HG03175 (cell line): ENCODE measurements around the gene PTPN11.
"Not testable (repeated sequence)": the region's sequence is repeated elsewhere in the genome, so short reads cannot be mapped to it uniquely, and the experiment has no call there.

Experiments
- ATAC-seq: cut with Tn5 transposase; IDR thresholded peaks from one replicate; pipeline ENCODE4 v1.9.1; 2021; ENCODE audit warnings: mild to moderate bottlenecking, moderate library complexity; ENCODE audit not compliant: unreplicated experiment

The PTPN11 gene

GRCh38 chr12:112513471-112513870 is 94.7 kb downstream of the PTPN11 start:
- no peak for ATAC-seq

- ATAC-seq = no peak
These were observed 95.7 kb downstream of the PTPN11 start for GRCh38 chr12:112514456-112514855.

- ATAC-seq = no peak
These were observed 96.3 kb downstream of the PTPN11 start for GRCh38 chr12:112514926-112515642.

- ATAC-seq = no peak
These were observed 97.1 kb downstream of the PTPN11 start for GRCh38 chr12:112515868-112516267.

- ATAC-seq = no peak
These were observed 99.1 kb downstream of the PTPN11 start for GRCh38 chr12:112517730-112518364.

GRCh38 chr12:112518365-112518735 is 99.6 kb downstream of the PTPN11 start:
- no peak for ATAC-seq

- not testable (repeated sequence) for ATAC-seq
These were observed 101.1 kb downstream of the PTPN11 start for GRCh38 chr12:112519841-112520340.

- ATAC-seq = no peak
These were observed 105.1 kb downstream of the PTPN11 start for GRCh38 chr12:112523856-112524255.

- no peak for ATAC-seq
These were observed 105.5 kb downstream of the PTPN11 start for GRCh38 chr12:112524269-112524668.

- no peak for ATAC-seq
These were observed 106.1 kb downstream of the PTPN11 start for GRCh38 chr12:112524676-112525425.

- ATAC-seq = no peak
These were observed 106.7 kb downstream of the PTPN11 start for GRCh38 chr12:112525426-112525809.

GRCh38 chr12:112527082-112527481 is 108.3 kb downstream of the PTPN11 start:
- no peak for ATAC-seq

GRCh38 chr12:112527501-112527900 is 108.8 kb downstream of the PTPN11 start:
- no peak for ATAC-seq

- ATAC-seq = no peak
These were observed 109.8 kb downstream of the PTPN11 start for GRCh38 chr12:112528521-112528920.

GRCh38 chr12:112530941-112531340 is 112.2 kb downstream of the PTPN11 start:
- ATAC-seq = no peak

GRCh38 chr12:112532106-112532505 is 113.4 kb downstream of the PTPN11 start:
- ATAC-seq = no peak

- no peak for ATAC-seq
These were observed 114.8 kb downstream of the PTPN11 start for GRCh38 chr12:112533528-112533927.

GRCh38 chr12:112535017-112535416 is 116.3 kb downstream of the PTPN11 start:
- no peak for ATAC-seq

- no peak for ATAC-seq
These were observed 117.1 kb downstream of the PTPN11 start for GRCh38 chr12:112535637-112536366.

GRCh38 chr12:112536367-112536730 is 117.6 kb downstream of the PTPN11 start:
- ATAC-seq = no peak

GRCh38 chr12:112537710-112538396 is 119.1 kb downstream of the PTPN11 start:
- no peak for ATAC-seq
